ENCODE measurements around the gene C19orf25. TPM values are rescaled to one million over a fixed set of nuclear protein-coding genes. Genes with fewer than 3 reads are reported as not detected.

Gene C19orf25
- polyA plus RNA-seq, 1 donor from 2014 or later, result 80.2 TPM

DNA sequence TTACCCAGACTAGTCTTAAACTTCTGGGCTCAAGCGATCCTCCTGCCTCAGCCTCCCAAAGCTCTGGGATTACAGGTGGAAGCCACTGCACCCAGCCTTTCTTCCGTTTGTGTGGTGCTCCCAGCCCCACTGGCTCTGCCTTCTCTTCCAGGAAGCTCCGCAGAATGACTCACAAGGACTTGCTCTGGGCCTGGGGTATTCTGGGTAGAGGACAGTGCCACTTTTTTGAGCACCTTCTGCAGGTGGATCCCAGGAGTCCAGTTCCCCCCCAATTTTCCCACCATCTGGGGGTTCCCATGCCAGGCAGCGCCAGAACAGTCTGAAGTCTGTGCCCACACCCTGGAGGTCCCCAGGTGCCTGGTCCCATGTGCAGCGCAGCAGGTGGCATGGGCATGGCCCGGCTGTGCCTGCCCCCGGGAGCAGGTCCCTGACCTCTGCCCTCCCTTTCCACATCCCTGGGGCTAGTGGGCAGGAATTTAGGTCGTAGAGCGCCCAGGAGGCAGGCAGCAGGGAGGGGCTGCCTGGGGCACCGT is 13.5 kb upstream of the C19orf25 start:
- Histone ChIP-seq H3K79me2 (replicated peaks; ENCODE audit: insufficient read depth, low read length) (no peaks in the 10 kb centered on the region), H3K4me3 (ENCODE audit: low read length) (no peak overlapping the region), H3K9me2 (ENCODE audit: insufficient read depth, low read length) (no peaks in the 10 kb centered on the region), H3K9me3 (ENCODE audit: low read length) (no peaks in the 10 kb centered on the region), H2AFZ (ENCODE audit: low read depth, low read length) (no peak overlapping the region), H4K20me1 (ENCODE audit: insufficient read depth) (no peaks in the 10 kb centered on the region), H3K27me3 (ENCODE audit: insufficient read depth, low read depth, low read length) (peaks cover 4% of the 10 kb centered on the region), H3K4me2 (ENCODE audit: low read length) (no peak overlapping the region), H3F3A (ENCODE audit: insufficient read depth, low read length, poor library complexity, severe bottlenecking) (no peaks in the 10 kb centered on the region), H3K27ac (ENCODE audit: low read length) (no peak overlapping the region), H3K9ac (ENCODE audit: low read length) (no peak overlapping the region), H3K36me3 (ENCODE audit: insufficient read depth, low read length) (no peaks in the 10 kb centered on the region)
- no peak for TF ChIP-seq EP300 (conservative IDR thresholded peaks at IDR 0.05; ENCODE audit: poor library complexity, severe bottlenecking)
- TF ChIP-seq EZH2 (IDR thresholded peaks at IDR 0.05; ENCODE audit: borderline replicate concordance, insufficient read depth, low read length, poor library complexity, severe bottlenecking), result no peak
- no peak for TF ChIP-seq SMC3 (conservative IDR thresholded peaks at IDR 0.05; ENCODE audit: poor library complexity)
- TF ChIP-seq TAF1 (IDR thresholded peaks at IDR 0.05; ENCODE audit: low read depth), result no peak
- TF ChIP-seq POLR2AphosphoS5 (IDR thresholded peaks at IDR 0.05), result no peak
- TF ChIP-seq, protein P1, sequence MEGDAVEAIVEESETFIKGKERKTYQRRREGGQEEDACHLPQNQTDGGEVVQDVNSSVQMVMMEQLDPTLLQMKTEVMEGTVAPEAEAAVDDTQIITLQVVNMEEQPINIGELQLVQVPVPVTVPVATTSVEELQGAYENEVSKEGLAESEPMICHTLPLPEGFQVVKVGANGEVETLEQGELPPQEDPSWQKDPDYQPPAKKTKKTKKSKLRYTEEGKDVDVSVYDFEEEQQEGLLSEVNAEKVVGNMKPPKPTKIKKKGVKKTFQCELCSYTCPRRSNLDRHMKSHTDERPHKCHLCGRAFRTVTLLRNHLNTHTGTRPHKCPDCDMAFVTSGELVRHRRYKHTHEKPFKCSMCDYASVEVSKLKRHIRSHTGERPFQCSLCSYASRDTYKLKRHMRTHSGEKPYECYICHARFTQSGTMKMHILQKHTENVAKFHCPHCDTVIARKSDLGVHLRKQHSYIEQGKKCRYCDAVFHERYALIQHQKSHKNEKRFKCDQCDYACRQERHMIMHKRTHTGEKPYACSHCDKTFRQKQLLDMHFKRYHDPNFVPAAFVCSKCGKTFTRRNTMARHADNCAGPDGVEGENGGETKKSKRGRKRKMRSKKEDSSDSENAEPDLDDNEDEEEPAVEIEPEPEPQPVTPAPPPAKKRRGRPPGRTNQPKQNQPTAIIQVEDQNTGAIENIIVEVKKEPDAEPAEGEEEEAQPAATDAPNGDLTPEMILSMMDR (IDR thresholded peaks at IDR 0.05; ENCODE audit: poor library complexity, severe bottlenecking), result no peak
- no peak for TF ChIP-seq RAD21 (conservative IDR thresholded peaks at IDR 0.05)
- no peak for TF ChIP-seq REST (IDR thresholded peaks at IDR 0.05; ENCODE audit: borderline replicate concordance)
- no peak for TF ChIP-seq MXI1 (conservative IDR thresholded peaks at IDR 0.05; ENCODE audit: poor library complexity, severe bottlenecking)

- TF ChIP-seq RAD21 (conservative IDR thresholded peaks at IDR 0.05) (no peak), TAF1 (IDR thresholded peaks at IDR 0.05; ENCODE audit: low read depth) (no peak), POLR2AphosphoS5 (IDR thresholded peaks at IDR 0.05) (no peak), EP300 (conservative IDR thresholded peaks at IDR 0.05; ENCODE audit: poor library complexity, severe bottlenecking) (no peak), EZH2 (IDR thresholded peaks at IDR 0.05; ENCODE audit: borderline replicate concordance, insufficient read depth, low read length, poor library complexity, severe bottlenecking) (no peak)
- H3K9me2 ChIP-seq (ENCODE audit: insufficient read depth, low read length), result no peaks in the 10 kb centered on the region
- H3K27me3 ChIP-seq (ENCODE audit: insufficient read depth, low read depth, low read length), result peaks cover 4% of the 10 kb centered on the region
- no peaks in the 10 kb centered on the region for H3K79me2 ChIP-seq (replicated peaks; ENCODE audit: insufficient read depth, low read length)
- H3K4me2 ChIP-seq (ENCODE audit: low read length), result no peak overlapping the region
- no peak overlapping the region for H3K27ac ChIP-seq (ENCODE audit: low read length)
- peak overlapping the region; percentile 78 for H3K4me3 ChIP-seq (ENCODE audit: low read length)
- no peak overlapping the region for H2AFZ ChIP-seq (ENCODE audit: low read depth, low read length)
- H3F3A ChIP-seq (ENCODE audit: insufficient read depth, low read length, poor library complexity, severe bottlenecking), result no peaks in the 10 kb centered on the region
- no peaks in the 10 kb centered on the region for H3K9me3 ChIP-seq (ENCODE audit: low read length)
- no peaks in the 10 kb centered on the region for H4K20me1 ChIP-seq (ENCODE audit: insufficient read depth)
- H3K9ac ChIP-seq (ENCODE audit: low read length), result peak overlapping the region; percentile 63
- no peaks in the 10 kb centered on the region for H3K36me3 ChIP-seq (ENCODE audit: insufficient read depth, low read length)
Observed at GRCh38 chr19:1491849-1492170, 12.8 kb upstream of the C19orf25 start.
